MCF 10A (cell line): ENCODE data around the gene DENND4B. TPM values are rescaled to one million over a fixed set of nuclear protein-coding genes. Genes with fewer than 3 reads are reported as not detected.
A peak's percentile ranks its signal among the peaks of the same experiment; 100 is the strongest.
"Not testable (repeated sequence)": the region's sequence is repeated elsewhere in the genome, so short reads cannot be mapped to it uniquely, and the experiment has no call there.

Experiments used
- BruUV-seq: library from RNA; stranded (reverse); fragments of 400-500 nt; replicated peaks from 2 replicates; lab custom pipeline; 2021; lab: Mats Ljungman, UMichigan
- CTCF ChIA-PET: fragments of 300-600 bp; sonication (Branson Sonifier 250); formaldehyde crosslinking; extraction: SDS; loops from one replicate; lab custom pipeline; 2021; ENCODE audit warnings: antibody characterized with exemption, inconsistent platforms; lab: Yijun Ruan, JAX
- POLR2A ChIA-PET: fragments of 300-600, 350-650 bp; sonication (Branson Sonifier 250); formaldehyde crosslinking; extraction: SDS; loops from one replicate; lab custom pipeline; 2020; ENCODE audit warnings: antibody characterized with exemption, inconsistent platforms; lab: Yijun Ruan, JAX
- DNase-seq: peaks from one replicate; pipeline ENCODE4 v3.0.0-alpha.2; 2018; ENCODE audit not compliant: unreplicated experiment
- H3K27ac Mint-ChIP-seq: one replicate; pipeline ENCODE4 v1.8.0; 2022; ENCODE audit warnings: mild to moderate bottlenecking, low read depth, mixed read lengths; ENCODE audit not compliant: unreplicated experiment
- H3K27me3 Mint-ChIP-seq: one replicate; pipeline ENCODE4 v1.8.0; 2022; ENCODE audit warnings: mixed read lengths; ENCODE audit not compliant: insufficient read depth, unreplicated experiment
- H3K36me3 Mint-ChIP-seq: one replicate; pipeline ENCODE4 v1.8.0; 2022; ENCODE audit warnings: mild to moderate bottlenecking, moderate library complexity, mixed read lengths; ENCODE audit not compliant: insufficient read depth, unreplicated experiment
- H3K4me1 Mint-ChIP-seq: one replicate; pipeline ENCODE4 v1.8.0; 2022; ENCODE audit warnings: mixed read lengths; ENCODE audit not compliant: insufficient read depth, unreplicated experiment
- H3K4me3 Mint-ChIP-seq: one replicate; pipeline ENCODE4 v1.8.0; 2022; ENCODE audit warnings: mild to moderate bottlenecking, moderate library complexity, mixed read lengths; ENCODE audit not compliant: unreplicated experiment
- H3K9me3 Mint-ChIP-seq: one replicate; pipeline ENCODE4 v1.8.0; 2022; ENCODE audit warnings: mixed read lengths; ENCODE audit not compliant: unreplicated experiment
- intact Hi-C: fragments of 100-400 bp; cut with micrococcal nuclease; formaldehyde crosslinking; loops from 2 replicates; pipeline ENCODE4 v1.14.1; 2022
- total RNA-seq: library from RNA; stranded (reverse); gene quantifications from 2 replicates; pipeline ENCODE4 v1.2.3, GENCODE V29; 2022
- TF ChIP-seq, protein P1 (sequence below): fragments of 200-600 bp; IDR thresholded peaks from one replicate; pipeline ENCODE4 v1.8.0; 2022; ENCODE audit warnings: antibody characterized with exemption, mild to moderate bottlenecking; ENCODE audit not compliant: unreplicated experiment

DENND4B gene
- total RNA-seq, 1 experiment from 2014 or later = 59.6 TPM

DNA sequence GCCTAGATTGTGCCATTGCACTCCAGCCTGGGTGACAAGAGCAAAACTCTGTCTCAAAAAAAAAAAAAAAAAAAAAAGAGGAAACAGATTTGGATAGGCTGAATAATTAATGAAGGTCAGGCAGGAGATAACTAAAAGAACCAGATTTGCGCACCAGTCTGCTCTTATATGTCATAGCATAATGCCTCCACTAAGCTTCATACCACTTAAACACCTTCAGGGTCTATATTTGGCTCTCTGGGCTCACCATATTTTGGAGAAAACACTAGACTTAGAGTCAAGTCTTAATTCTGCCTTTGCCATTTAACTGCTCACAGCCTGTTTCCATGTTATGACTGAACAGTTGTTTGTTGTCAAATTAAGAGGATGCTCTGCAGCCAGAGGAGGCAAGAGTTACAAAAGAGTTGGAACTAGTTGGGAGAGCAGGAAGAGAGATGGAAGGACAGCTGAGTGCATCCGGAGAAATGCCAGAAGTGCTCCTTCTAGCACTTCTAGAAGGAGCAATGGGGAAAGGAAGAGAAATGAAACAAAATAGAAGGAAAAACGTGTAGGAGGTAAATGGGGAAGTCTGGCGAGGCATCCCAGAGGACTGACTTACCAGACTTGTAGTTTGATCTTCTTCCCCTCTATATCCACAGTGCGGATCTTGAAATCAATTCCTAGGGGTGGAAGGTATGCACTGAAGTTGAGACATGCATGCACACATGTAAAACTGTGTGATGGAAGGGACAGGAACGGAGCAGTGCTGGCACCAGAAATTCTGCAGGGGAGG lies 37.8 kb upstream of the DENND4B start:
- Mint-ChIP-seq H3K4me3 (peak overlapping the region; percentile 14), H3K27me3 (no peaks in the 10 kb centered on the region), H3K9me3 (no peaks in the 10 kb centered on the region), H3K4me1 (peaks cover 25% of the 10 kb centered on the region), H3K27ac (no peak overlapping the region), H3K36me3 (peaks cover 22% of the 10 kb centered on the region)
- no TSS peak for BruUV-seq
- no peak for DNase-seq
- POLR2A ChIA-PET = interaction anchor here (0.6 to 13.2 kb wide), 14 partner anchors 9 to 350 kb away, joined by 3 to 358 read pairs (median 14); partner anchors contain the start of genes CHTOP, CREB3L4, CRTC2 and DENND4B
- intact Hi-C loops = no loop called here
- CTCF ChIA-PET = interaction anchor here (0.5 to 7.8 kb wide), 11 partner anchors 17 to 580 kb away, joined by 3 to 80 read pairs (median 3); partner anchors contain the start of genes CREB3L4, DENND4B, GATAD2B and NPR1
- TF ChIP-seq, protein P1, sequence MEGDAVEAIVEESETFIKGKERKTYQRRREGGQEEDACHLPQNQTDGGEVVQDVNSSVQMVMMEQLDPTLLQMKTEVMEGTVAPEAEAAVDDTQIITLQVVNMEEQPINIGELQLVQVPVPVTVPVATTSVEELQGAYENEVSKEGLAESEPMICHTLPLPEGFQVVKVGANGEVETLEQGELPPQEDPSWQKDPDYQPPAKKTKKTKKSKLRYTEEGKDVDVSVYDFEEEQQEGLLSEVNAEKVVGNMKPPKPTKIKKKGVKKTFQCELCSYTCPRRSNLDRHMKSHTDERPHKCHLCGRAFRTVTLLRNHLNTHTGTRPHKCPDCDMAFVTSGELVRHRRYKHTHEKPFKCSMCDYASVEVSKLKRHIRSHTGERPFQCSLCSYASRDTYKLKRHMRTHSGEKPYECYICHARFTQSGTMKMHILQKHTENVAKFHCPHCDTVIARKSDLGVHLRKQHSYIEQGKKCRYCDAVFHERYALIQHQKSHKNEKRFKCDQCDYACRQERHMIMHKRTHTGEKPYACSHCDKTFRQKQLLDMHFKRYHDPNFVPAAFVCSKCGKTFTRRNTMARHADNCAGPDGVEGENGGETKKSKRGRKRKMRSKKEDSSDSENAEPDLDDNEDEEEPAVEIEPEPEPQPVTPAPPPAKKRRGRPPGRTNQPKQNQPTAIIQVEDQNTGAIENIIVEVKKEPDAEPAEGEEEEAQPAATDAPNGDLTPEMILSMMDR = no peak

DNA sequence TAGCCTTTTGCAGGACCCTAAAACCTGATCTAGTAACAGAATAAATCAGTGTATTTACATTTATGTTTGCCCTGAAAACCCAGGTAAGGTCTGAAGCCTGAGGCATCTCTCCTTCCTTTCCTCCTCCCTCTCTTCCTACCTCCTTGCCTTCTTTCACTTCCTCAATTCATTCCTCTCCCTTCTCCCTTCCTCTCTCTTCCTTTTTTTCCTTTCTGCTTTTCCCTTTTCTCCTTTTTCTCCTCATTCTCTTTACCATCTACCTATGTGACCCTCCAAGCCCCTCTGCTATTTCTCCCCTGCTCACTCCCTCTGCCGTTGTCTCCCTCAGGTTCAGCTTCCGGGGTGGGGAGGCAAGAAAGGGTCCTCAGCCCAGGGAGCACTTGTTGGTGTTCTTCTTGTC lies 35.2 kb upstream of the DENND4B start:
- H3K27ac Mint-ChIP-seq, H3K4me3 Mint-ChIP-seq, H3K27me3 Mint-ChIP-seq, intact Hi-C loops, DNase-seq, H3K9me3 Mint-ChIP-seq: not testable (repeated sequence)
- Mint-ChIP-seq H3K4me1 (peaks cover 33% of the 10 kb centered on the region), H3K36me3 (peaks cover 33% of the 10 kb centered on the region)
- BruUV-seq = TSS peak; percentile 74
- CTCF ChIA-PET = interaction anchor here (0.7 to 1.2 kb wide), 3 partner anchors 35 to 304 kb away, joined by 3 read pairs; partner anchors contain the start of gene DENND4B
- POLR2A ChIA-PET = interaction anchor here (2.1 to 9.6 kb wide), 2 partner anchors 9 to 19 kb away, joined by 13 to 647 read pairs; partner anchors contain the start of genes CREB3L4, CRTC2, RPS27 and SLC39A1

DNA sequence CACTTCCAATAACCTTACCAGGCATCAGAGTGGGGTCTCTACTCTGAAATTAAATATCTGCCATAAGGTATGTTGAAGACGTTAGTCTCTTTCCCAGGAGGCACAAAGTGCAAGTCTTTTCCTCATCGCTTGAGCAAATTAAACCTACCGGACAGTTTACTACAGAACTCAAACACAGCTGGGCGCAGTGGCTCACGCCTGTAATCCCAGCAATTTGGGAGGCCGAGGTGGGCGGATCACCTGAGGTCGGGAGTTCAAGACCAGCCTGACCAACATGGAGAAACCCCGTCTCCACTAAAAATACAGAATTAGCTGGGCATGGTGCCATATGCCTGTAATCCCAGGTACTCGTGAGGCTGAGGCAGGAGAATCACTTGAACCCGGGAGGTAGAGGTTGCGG lies 32.6 kb upstream of the DENND4B start:
- peaks cover 58% of the 10 kb centered on the region for H3K36me3 Mint-ChIP-seq
- not testable (repeated sequence) for H3K27ac Mint-ChIP-seq
- POLR2A ChIA-PET = interaction anchor here (0.8 to 9.6 kb wide), 9 partner anchors 11 to 415 kb away, joined by 3 to 647 read pairs (median 12); partner anchors contain the start of genes CREB3L4, CRTC2, DENND4B and GATAD2B

DNA sequence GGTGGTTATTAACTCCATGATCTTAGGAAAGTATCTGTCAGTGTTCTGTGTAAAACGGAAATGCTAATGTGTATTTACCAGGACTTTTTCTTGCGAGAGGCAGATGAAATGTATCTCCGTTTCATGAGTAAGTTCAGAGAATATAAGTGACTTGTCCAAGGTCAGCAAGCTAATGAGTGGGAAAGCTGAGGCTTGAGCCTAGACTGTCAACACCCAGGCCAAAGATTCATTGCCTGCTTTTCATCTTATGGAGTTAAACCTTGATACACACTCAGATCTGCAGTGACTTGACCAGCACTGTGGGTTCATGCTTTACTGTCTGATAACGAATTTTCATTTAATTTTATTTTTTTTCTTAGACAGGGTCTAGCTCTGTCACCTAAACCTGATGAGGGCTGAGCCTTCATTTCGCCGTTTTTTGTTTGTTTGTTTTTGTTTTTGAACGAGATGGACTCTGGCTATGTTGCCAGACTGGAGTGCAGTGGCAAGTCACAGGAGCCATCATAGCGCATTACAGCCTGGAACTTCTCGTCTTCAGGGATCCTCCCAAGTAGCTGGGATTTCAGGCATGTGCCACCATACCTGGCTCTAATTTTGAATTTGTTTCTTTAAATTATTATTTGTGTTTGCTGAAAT lies 31.9 kb upstream of the DENND4B start:
- CTCF ChIA-PET = interaction anchor here (0.6 to 5.2 kb wide), 16 partner anchors 10 to 1499 kb away, joined by 3 to 64 read pairs (median 4); partner anchors contain the start of genes CREB3L4, DENND4B, GATAD2B and RAB13
- BruUV-seq = no TSS peak

More for the DNA sequence above, 32.6 kb upstream of the DENND4B start:
- H3K27me3 Mint-ChIP-seq, BruUV-seq, H3K9me3 Mint-ChIP-seq, DNase-seq, intact Hi-C loops: not testable (repeated sequence)
- peak overlapping the region; percentile 98 for H3K4me3 Mint-ChIP-seq
- CTCF ChIA-PET = interaction anchor here (0.6 to 5.2 kb wide), 8 partner anchors 9 to 307 kb away, joined by 3 to 64 read pairs (median 4); partner anchors contain the start of genes CREB3L4, RAB13 and RPS27
- H3K4me1 Mint-ChIP-seq = peaks cover 23% of the 10 kb centered on the region

More for the DNA sequence above, 31.9 kb upstream of the DENND4B start:
- intact Hi-C loops = no loop called here
- peak overlapping the region; percentile 96 for H3K27ac Mint-ChIP-seq
- no peaks in the 10 kb centered on the region for H3K27me3 Mint-ChIP-seq
- TF ChIP-seq, protein P1 = no peak
- H3K9me3 Mint-ChIP-seq = no peaks in the 10 kb centered on the region
- DNase-seq = no peak
- POLR2A ChIA-PET = interaction anchor here (0.7 to 9.6 kb wide), 30 partner anchors 12 to 1151 kb away, joined by 3 to 647 read pairs (median 5); partner anchors contain the start of genes CHTOP, CREB3L4, CRTC2 and DENND4B
- H3K4me3 Mint-ChIP-seq = peak overlapping the region; percentile 98
- peaks cover 55% of the 10 kb centered on the region for H3K36me3 Mint-ChIP-seq
- peaks cover 23% of the 10 kb centered on the region for H3K4me1 Mint-ChIP-seq
